Measurements from ENCODE around the gene KLHL33.
"Not testable (repeated sequence)": the region's sequence is repeated elsewhere in the genome, so short reads cannot be mapped to it uniquely, and the experiment has no call there.

KLHL33 gene

DNA sequence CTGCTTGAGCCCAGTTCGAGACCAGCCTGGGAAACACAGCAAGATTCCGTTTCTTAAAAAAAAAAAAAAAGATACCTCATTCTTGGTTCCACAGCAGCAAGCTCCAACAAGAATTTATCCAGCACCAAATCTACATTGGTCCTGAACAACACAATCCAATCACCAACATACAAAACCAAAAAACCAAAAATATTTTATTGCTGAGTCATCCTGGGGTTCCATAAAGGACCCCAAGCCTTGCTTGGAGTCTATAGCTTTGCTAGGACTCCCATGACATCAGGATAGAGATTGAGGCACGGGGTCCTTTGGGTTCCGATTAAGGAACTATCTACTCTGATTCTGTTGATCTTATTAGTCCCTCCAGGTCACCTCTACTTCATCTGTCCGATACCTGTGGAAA, 10.9 kb upstream of the KLHL33 start:
- DNase-seq = no peak

DNA sequence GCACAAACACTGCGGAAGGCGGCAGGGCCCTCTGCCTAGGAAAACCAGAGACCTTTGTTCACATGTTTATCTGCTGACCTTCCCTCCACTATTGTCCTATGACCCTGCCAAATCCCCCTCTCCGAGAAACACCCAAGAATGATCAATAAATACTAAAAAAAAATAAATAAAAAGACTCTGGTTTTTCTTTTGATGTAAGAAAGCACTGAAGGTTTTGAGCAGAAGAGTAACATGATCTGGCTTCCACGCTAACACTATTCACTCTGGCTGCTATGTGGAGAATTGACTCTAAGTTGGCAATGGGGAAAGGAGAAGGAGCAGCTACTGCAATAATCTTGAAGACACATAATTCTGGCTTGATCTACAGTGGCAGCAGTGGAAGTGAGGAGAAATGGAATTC, 7.7 kb upstream of the KLHL33 start:
- not testable (repeated sequence) for DNase-seq

DNA sequence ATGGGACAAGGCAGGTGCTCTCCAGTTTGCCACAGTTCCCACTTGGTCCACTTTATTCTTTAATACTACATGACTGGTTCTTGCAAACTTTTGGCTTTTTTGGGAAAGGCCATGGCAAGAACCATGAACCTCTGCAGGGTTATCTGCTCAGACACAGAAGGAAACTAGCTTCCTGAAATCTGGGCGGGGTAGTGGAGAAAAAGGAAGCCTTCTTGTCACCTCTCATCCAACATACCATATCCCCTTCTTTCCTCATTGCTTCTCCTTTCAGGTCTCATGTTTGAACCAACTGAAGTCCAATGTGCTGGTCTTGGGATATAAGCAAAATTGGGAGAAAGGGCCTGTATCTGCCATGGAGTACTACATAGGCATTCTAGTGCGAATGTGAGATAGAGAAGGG, 5.5 kb upstream of the KLHL33 start:
- DNase-seq = no peak

DNA sequence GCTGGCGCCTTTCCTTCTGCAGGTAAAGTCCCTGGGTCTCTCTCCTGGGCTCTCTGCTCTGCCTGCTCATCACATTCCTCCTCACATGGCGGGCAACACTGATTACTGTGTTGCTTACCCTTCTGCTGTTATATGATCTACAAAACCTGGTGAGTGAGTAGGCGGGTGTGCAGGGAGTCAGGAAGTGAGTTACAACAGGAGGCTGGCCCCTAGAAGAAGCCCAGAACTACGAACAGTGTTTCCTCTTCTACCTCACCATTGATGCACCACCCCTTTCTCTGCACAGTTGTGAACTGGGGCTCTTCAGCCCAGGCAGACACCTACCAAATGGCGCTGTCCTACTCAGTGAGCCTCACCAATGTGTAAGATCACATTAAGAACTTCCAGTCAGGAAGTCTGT, 4.9 kb upstream of the KLHL33 start:
- DNase-seq = no peak

DNA sequence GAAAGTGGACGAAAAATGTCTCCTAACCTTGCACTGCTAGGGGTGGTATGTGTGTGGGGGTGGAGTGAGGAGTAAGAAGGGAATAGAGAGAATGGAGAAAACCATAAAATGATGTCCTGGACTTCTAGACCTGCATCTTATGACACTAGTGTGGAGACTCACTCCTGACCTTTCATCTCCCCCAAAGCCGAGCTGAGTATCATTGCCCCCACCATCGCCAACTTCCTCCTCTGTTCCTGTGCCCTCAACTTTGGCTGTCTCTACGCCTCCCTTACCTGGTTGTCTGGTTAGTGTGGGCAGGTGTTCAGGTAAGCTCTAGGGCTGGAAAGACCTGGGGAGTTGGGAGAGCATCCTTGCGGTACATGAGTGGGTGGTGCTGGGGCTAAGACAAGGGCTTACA, 4.5 kb upstream of the KLHL33 start:
- DNase-seq = no peak

DNA sequence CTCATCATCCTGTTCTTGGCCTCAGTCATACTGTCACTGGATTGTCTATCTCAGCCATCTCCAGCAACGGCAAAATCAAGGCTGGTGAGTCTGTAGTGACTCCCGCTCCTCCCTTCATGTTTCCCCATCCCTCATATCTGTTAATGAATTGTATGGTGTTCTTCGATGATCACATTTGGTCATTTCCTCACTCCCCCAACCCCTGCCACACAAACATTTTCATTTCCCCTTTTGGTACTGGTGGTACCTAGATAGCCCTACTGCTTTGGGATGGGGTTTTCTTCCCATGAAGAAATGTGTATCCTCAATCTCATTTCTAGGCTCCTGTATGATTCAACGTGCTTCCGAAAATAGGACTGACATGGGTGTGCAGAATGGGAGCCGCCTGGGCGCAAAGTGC, 2.7 kb upstream of the KLHL33 start:
- no peak for DNase-seq

DNA sequence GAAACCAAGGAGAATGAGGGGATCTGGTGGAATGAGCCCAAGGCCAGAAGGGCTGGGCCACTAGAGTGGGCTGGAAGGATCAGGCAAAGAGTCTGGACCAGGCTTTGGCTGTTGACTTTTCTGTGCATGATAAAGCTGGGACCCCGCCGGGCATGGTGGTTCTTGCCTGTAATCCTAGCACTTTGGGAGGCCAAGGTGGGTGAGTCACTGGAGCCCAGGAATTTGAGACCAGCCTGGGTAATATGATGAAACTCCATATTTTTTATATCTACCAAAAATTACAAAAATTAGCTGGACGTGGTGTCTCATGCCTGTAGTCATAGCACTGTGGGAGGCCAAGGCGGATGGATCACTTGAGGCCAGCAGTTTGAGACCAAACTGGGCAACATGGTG, 393 bp upstream of the KLHL33 start:
- no peak for DNase-seq

DNA sequence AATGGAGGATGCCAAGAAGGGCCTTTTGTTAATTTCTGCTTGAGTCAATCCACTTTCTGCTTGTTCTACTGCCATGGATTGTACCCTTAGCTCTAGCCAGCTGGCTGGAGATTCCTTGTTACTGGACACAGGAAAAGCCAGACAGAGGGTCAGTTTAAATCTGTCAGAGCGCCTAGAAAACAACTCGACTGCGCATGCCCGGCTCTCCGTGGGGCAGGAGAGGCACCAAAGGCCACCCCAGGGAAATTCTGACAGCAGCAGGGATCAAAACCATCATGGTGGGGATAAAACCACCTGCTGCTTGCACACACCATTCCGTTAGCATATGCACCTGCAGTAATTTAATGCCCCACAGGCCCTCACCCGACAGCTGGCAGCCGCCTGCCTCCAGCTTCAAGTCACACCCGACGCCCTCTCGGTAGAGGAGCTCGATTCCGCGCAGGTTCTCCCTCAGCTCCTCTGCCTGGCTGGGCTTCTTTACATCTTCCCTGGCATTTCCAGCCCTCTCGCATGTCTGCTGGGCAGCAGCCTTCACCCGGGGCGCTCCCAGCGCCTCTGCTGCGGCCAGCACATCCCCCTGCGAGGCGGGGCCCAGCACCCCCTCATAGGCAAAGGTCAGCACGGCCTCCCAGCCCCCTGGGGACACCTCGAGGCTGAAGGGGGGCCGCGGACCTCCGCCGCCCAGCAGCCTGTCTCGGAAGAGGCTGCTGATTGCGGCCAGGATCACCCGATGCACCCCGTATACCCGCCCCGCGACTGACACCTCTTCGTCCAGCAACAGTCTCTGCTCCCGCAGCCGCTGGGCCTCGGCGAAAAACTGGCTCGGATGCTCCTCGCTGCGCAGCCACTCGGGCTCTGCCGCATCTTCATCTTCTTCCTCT, 1.0 kb downstream of the KLHL33 start:
- no peak for DNase-seq

DNA sequence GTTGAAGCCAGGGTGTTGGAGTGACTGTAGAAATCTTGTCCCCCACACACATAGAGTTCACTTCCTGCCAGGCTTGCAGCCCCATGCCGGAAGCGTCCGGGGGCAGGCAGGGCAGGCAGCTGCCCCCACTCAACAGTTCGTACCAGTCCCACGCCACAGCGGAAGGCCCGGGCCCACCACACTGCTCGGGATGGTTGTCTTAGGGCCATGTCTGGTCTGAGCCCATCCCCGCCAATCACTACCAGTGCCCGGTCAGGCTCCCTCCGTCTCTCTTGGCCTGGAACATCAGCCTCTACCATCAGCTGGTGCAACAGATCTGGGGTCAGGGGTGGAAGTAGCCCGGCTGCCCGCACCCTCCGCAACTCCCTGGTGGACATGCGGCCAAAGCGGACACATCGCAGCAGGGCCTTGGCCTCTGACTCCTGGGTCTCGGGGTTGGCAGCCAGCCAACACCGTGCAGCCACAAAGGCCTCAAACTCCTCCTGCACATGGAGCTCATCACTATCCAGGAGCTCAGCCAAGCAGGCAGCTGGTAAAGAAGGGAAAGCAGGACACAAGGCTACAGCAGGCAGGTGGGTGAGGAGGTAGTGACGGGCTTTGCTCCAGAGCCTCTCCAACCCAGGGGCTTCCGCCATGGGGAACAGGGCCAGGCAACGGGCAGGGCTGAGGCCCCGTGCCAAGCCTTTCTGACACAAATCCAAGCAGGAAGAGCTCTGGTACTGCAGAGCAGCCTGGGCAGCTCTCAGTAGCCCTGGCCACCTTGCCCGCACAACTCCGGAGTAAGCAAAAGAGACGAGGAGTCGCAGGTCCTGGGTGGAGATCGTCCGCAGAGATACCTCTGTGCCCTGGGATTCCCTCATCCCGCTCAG, 5.9 kb downstream of the KLHL33 start:
- no peak for DNase-seq

DNA sequence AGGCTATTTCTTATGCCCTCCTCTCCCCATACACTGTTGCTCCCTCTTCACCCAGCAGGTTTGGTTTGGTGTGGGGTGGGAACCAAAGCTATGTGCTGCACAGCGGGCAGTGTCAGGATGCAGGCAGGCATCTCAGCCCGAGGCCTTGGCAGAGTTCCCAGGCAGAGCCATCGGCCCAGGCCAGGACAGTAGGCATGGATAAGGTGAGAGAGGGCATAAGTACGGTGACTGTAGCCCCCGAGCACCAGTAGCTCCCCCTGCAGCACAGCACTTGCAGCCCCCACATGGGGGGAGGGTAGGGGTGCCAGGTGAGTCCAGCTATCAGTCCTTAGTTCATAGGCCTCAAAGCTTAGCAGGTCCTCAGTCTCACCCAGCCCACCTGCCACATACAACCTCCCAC, 7.2 kb downstream of the KLHL33 start:
- no peak for DNase-seq

DNA sequence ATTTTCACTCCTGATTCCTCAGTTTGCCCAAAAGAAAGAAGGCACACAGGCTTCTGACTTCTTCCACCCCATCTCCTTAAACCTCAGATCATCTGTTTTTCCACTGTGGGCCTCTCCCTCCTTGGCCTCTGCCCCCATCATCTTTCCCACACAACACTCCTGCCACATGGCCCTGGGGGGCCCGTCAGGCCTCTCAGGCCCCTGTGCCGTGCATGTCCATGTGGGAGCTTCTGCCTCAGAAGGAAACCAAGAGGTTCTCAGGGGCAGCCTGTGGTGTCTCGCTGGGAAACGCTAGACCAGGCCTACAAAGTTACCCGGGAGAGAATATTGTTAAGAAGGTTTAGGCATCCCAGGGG, 8.0 kb downstream of the KLHL33 start:
- no peak for DNase-seq

DNA sequence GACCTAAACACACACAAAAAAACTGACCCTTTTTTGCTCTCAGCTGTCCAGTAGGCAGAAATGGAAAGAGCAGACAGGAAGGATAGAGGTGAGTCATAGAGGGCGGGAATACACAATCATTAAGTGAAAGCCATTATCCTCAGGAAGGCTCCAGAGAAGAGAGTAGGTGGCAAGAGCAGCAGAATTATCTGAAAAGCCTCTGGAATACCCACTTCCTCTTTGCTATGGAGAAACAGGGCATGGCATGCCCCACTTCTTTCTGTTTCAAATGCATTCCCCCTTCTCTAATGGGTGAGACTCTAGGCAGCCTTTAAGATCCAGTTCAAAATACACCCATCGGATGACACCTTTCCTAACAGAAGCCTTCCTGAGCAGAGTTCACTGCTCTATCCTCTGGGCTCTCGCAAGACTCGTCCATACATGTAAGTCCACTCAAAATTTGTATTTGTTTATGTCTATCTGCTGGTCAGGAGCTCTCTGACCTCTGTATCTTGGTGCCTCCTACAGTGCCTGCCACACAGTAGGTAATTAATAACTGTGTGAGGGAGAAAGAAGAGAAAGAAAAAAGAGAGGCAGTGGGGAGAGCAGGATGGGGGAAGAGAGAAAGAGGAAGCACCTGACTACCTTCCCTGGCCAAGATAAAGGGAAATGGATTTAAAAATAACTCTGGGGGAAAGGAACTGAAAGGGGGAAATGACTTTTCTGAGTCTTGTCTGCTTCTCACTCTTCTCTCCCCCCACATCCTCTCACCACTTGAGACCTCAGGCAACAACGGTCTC, 8.5 kb downstream of the KLHL33 start:
- no peak for DNase-seq

DNA sequence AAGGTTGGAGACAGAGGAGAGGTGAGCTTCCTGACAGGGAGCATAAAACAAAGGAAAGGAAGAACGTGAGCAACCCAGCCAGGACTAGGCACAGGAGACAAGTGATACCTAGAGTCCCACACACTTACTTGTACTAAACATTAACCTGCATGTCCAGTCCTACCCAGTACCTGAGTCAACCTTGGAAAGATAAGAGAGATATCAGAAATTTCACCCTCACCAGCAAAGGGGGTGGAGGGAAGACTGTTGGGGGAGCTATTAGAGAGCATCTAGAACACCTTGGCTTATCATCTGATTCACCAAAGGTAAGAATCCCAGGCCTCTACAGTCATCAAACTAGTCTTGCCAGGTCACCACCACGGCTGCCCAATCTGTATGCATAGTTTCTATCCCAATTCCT, 11.1 kb downstream of the KLHL33 start:
- DNase-seq = no peak

DNA sequence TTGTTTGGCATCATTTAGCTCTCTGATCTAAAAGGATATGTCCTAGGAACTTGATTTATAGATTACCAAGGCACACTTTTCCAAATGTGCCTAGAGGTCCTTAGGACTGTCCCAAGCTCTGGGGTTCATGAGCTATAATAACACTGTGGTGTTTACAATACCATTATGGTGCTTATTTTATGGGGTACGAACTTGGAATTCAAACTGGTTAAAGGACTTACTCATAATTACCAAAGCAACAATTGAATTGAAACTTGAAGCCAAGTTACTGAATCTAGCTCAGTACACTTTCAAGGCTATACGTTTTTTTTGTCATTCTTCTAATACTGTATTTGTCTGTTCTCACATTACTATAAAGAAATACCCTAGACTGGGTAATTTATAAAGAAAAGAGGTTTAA, 13.1 kb downstream of the KLHL33 start:
- no peak for DNase-seq

DNA sequence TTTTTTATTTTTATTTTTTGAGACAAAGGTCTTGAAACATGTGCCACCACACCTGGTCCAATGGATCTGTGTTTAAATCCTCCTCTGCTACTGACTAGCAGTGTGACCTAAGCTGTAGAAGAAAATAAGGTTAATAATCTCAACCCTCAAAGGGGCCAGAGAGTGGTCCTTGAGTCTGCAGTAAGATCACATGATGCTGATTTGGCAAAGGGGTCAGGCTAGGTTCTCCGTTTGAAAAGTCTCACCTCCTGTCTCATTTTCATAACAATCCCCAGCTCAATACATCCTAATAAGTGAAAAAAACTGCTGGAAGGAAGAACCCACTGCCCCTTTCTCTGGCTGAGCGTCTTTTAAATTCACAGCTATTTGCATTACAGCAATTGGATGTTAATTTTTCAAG, 14.7 kb downstream of the KLHL33 start:
- peak; percentile 92 for DNase-seq

DNA sequence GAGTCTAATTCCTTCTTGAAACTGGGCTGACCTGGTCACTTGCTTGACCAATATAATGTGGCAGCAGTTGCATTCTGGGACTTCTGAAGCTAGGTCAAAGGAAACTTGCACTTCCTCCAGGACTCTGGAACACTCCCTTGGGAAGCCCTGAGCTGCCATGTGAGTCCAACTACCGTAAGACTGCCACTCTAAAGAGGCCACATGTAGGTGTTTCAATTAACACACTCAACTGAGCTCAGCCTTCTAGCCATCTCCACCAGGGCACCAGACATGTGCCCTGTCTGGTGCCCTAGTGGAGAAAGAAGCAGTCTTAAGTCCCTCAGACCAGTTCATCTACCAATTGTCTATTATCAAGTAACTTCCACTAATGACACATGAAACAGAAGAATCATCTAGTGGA, 16.5 kb downstream of the KLHL33 start:
- DNase-seq = no peak

DNA sequence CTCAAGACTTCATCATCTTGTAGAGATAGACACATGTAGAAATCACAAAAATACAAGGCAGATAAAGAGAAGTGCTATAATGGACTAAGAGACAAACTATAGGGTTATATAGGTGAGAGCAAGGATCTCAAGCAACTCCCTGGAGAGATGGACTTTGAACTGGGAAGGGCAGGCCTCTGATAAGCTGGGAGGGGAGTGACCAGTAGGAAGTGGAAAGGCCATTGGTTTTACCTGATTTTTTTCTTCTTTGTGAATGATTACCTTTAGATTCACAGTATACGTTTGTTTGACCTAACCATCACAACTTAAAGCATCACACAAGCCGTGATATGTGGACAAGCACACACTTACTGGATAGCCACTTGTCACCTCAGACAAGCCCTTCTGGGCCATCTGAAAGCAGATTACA, 17.5 kb downstream of the KLHL33 start:
- no peak for DNase-seq

DNA sequence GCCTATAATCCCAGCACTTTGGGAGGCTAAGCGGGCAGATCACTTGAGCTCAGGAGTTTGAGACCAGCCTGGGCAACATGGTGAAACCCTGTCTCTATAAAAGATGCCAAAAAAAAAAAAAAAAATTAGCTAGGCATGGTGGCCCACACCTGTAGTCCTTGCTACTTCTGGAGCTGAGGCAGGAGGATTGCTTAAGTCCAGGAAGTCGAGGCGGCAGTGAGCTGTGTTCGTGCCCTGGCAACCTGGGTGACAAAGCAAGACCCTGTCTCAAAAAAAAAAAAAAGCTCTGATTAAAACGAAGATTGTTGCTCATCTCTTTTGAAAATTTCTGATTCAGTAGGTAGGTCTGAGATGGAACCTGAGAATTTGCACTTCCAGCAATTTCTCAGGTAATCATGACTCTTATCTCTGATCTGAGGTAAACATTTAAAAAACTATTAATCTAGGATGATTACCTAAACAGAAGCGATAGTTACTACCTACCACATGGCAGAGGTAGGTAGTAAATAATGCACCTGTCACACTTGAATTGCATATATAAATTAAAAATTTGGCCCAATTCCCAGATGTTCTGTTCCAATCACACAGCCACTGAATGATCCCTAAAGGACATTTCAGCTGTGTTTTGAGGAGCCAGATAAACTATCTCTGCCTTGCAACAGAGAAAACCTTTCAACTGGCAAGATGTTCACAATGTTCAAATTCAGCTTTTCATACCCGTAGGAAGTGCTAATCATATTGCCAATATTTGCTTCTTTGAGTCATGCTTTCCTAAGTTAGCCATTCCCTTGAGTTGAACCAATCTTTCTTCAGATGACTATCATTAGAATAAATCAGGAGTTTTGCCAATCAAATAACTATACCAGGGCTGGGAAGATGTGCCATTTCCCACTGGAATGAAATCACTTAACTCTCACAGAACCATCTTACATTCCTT, 18.4 kb downstream of the KLHL33 start:
- DNase-seq = peak; percentile 77

DNA sequence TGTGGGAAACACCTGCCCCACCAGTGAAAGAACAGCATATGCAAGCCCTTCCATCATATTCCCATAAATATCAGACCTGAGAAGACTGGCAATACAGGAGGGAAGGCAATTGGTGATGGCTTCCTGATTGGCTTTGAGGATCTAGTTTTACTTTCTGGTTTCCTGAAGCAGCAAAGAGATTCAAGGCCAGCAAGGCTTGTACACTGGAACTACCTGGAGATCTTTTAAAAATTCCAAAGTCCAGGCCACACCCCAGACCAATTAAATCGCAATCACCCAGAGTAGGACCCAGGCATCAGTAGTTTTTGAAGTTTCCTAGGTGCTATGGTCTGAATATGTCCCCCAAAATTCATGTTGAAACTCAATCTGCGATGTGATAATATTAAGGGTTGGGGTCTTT, 19.7 kb downstream of the KLHL33 start:
- DNase-seq = no peak

DNA sequence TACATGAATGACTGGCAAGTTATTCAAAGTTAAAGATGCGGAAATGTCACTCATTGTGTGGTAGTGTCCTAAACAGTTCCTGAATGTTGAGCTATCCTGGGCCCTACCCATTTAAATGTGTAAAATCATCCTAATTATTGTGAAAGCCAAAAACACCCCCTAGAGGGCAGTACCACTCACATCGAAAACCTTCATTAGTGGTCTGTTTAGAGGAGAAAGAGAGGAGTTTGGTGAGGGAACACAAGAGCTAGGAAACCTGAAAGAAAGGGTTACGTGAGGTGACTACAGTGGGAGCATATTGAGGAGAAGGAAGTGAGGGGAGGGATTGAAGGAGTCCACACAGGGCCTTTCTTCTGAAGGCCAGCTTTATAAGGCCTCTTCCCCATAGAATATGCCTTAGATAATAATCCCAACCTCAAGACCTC, 20.2 kb downstream of the KLHL33 start:
- peak; percentile 15 for DNase-seq

DNA sequence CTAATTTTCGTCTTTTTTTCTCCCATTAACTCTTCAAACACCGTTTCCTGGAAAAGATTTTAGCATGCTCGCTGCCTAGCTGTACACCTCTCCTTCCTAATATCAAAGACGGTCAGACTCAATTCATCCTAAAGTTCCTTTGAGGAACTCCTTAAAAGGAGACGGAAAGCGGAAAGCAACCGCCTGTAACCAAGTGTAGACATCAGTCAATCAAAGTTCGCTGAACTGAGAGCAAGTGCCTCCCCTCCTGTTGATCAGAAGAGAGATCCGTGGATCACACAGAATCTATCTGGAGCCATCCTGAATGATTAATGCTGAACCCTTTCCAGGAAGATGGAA, 22.3 kb downstream of the KLHL33 start:
- no peak for DNase-seq

All from DMS79 (cell line).